Stimulated activated CD4-positive, alpha-beta T cell treated with anti-CD3 and anti-CD28 coated beads, Interleukin-12 subunit alpha, Interleukin-12 subunit beta, amount 100 ng/mL, for 48 hours (primary cell): ENCODE data around the gene GRIK1.

ENCODE experiments used
- DNase-seq, 3 donors: peaks; one replicate each; pipeline ENCODE4 v3.0.0-alpha.2; 2020; ENCODE audit warnings: low read depth in 2 of 3, low spot score in 1 of 3

The GRIK1 gene

GRCh38 chr21:29549614-29550013 lies 390.2 kb downstream of the GRIK1 start:
- DNase-seq = no peak

- DNase-seq = no peak
Observed at GRCh38 chr21:29547998-29548397, 391.8 kb downstream of the GRIK1 start.

GRCh38 chr21:29546071-29546470 lies 393.7 kb downstream of the GRIK1 start:
- no peak for DNase-seq

- no peak for DNase-seq
Observed at GRCh38 chr21:29540289-29540688, 399.5 kb downstream of the GRIK1 start.

GRCh38 chr21:29538115-29538514 lies 401.7 kb downstream of the GRIK1 start:
- no peak for DNase-seq

GRCh38 chr21:29534448-29534847 lies 405.3 kb downstream of the GRIK1 start:
- no peak for DNase-seq

GRCh38 chr21:29529139-29529538 lies 410.7 kb downstream of the GRIK1 start:
- no peak for DNase-seq

GRCh38 chr21:29526545-29526944 lies 413.3 kb downstream of the GRIK1 start:
- no peak for DNase-seq

GRCh38 chr21:29524055-29524454 lies 415.7 kb downstream of the GRIK1 start:
- no peak for DNase-seq

- no peak for DNase-seq
Observed at GRCh38 chr21:29523646-29524045, 416.1 kb downstream of the GRIK1 start.

GRCh38 chr21:29521872-29522271 lies 417.9 kb downstream of the GRIK1 start:
- no peak for DNase-seq

GRCh38 chr21:29520171-29520570 lies 419.6 kb downstream of the GRIK1 start:
- no peak for DNase-seq

- DNase-seq = no peak
Observed at GRCh38 chr21:29514652-29515247, 425.0 kb downstream of the GRIK1 start.

GRCh38 chr21:29513535-29513934 lies 426.3 kb downstream of the GRIK1 start:
- DNase-seq = no peak

GRCh38 chr21:29511096-29511495 lies 428.7 kb downstream of the GRIK1 start:
- DNase-seq = no peak

GRCh38 chr21:29509121-29509520 lies 430.7 kb downstream of the GRIK1 start:
- DNase-seq = no peak

GRCh38 chr21:29508301-29508700 lies 431.5 kb downstream of the GRIK1 start:
- no peak for DNase-seq

GRCh38 chr21:29506947-29507346 lies 432.8 kb downstream of the GRIK1 start:
- DNase-seq = no peak

GRCh38 chr21:29506214-29506613 lies 433.6 kb downstream of the GRIK1 start:
- no peak for DNase-seq

- DNase-seq = no peak
Observed at GRCh38 chr21:29504751-29505321, 435.0 kb downstream of the GRIK1 start.

GRCh38 chr21:29501451-29501850 lies 438.3 kb downstream of the GRIK1 start:
- no peak for DNase-seq

GRCh38 chr21:29499734-29500343 lies 440.0 kb downstream of the GRIK1 start:
- no peak for DNase-seq

GRCh38 chr21:29499229-29499628 lies 440.6 kb downstream of the GRIK1 start:
- no peak for DNase-seq
